Measurements from ENCODE around the gene S100A8.
"Not testable (repeated sequence)": the region's sequence is repeated elsewhere in the genome, so short reads cannot be mapped to it uniquely, and the experiment has no call there.

The S100A8 gene

GRCh38 chr1:153390938-153391710 lies at the start of gene S100A8:
S100A8 (minus strand) TSS chr1:153391073; CDS start chr1:153390535, 538 bp downstream.
- no peak for DNase-seq

- DNase-seq = no peak
Measured at GRCh38 chr1:153439273-153439672, 48.4 kb upstream of the S100A8 start.

- no peak for DNase-seq
Measured at GRCh38 chr1:153438599-153438998, 47.7 kb upstream of the S100A8 start.

- DNase-seq = no peak
Measured at GRCh38 chr1:153437236-153437635, 46.4 kb upstream of the S100A8 start.

- DNase-seq = no peak
Measured at GRCh38 chr1:153434746-153435455, 44.0 kb upstream of the S100A8 start.

GRCh38 chr1:153432874-153433681 lies 42.2 kb upstream of the S100A8 start:
- DNase-seq = no peak

GRCh38 chr1:153431928-153432327 lies 41.1 kb upstream of the S100A8 start:
- DNase-seq = no peak

GRCh38 chr1:153431427-153431826 lies 40.6 kb upstream of the S100A8 start:
- DNase-seq = no peak

- DNase-seq = no peak
Measured at GRCh38 chr1:153431002-153431401, 40.1 kb upstream of the S100A8 start.

- DNase-seq = no peak
Measured at GRCh38 chr1:153430561-153430960, 39.7 kb upstream of the S100A8 start.

- DNase-seq = no peak
Measured at GRCh38 chr1:153430166-153430553, 39.3 kb upstream of the S100A8 start.

- no peak for DNase-seq
Measured at GRCh38 chr1:153429266-153430165, 38.6 kb upstream of the S100A8 start.

- DNase-seq = no peak
Measured at GRCh38 chr1:153428791-153429190, 37.9 kb upstream of the S100A8 start.

GRCh38 chr1:153428073-153428638 lies 37.3 kb upstream of the S100A8 start:
- no peak for DNase-seq

- no peak for DNase-seq
Measured at GRCh38 chr1:153426809-153427208, 35.9 kb upstream of the S100A8 start.

- peak; percentile 45 for DNase-seq
Measured at GRCh38 chr1:153422450-153423068, 31.7 kb upstream of the S100A8 start.

GRCh38 chr1:153420306-153420705 lies 29.4 kb upstream of the S100A8 start:
- no peak for DNase-seq

- DNase-seq = not testable (repeated sequence)
Measured at GRCh38 chr1:153419436-153419793, 28.5 kb upstream of the S100A8 start.

GRCh38 chr1:153418758-153419435 lies 28.0 kb upstream of the S100A8 start:
- not testable (repeated sequence) for DNase-seq

GRCh38 chr1:153417136-153417888 lies 26.4 kb upstream of the S100A8 start:
- DNase-seq = no peak
